T-helper 1 cell (primary cell): ENCODE results near the gene FBXO41.
"Not testable (repeated sequence)": the region's sequence is repeated elsewhere in the genome, so short reads cannot be mapped to it uniquely, and the experiment has no call there.

Source experiments
- DNase-seq, 5 donors: peaks; one replicate each; pipeline ENCODE4 v3.0.0-alpha.2; 2012 to 2020

The FBXO41 gene

GRCh38 chr2:73262691-73263429, 21.4 kb downstream of the FBXO41 start:
- not testable (repeated sequence) for DNase-seq

DNA sequence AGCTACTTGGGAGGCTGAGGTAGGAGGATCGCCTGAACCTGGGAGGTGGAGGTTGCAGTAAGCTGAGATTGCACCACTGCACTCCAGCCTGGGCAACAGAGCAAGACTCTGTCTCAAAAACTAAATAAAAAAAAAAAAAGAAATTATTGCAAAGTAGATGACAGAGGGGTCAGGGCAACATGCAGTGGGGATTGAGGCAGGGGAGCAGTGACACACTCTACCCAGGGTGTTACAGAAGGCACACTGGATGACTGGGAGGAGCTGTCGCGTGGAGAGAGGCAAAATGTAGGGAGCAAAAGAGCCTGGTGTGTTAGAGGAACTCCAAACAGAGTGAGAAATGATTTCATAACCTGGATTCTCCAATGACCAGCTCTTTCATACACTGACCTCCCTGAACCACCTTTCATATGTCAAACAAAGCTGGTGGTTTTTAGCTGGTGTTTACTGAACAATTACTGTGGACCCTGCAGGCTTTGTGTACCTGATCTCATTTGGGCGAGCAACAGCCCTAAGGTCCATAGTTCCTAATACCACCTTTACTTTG, 22.1 kb downstream of the FBXO41 start:
- DNase-seq = no peak

- no peak for DNase-seq
Observed at GRCh38 chr2:73260338-73260984, 23.8 kb downstream of the FBXO41 start.

DNA sequence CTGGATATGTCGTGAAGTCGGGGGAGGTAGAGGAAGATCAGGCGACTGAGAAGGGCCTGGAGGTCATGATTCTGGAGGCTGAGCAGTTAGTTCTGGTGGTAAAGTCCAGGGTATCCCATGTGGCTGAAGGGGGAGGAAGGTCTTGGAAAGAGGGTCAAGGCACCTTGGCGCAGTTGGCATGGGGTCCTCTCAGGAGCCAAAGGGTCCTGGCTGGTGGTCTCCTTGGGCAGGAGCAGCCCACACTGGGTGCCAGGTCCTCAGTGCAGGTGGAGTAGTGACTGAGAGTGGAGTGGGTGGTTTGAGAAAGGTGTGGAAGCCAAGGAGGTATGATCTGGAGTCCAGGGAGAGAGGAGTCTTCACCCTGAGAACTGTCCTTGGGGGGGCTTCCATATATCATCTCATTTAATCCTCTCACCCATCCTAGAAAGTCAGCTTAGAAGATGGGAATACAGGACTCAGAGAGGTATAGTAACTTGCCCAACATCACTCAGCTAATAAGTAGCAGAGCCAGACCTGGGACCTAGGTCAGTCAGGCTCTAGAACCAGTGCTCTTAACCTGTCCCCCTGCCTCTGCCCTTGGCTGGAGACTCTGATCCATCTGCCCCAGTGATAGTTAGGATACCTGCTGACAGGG, 24.5 kb downstream of the FBXO41 start:
- no peak for DNase-seq

GRCh38 chr2:73259276-73259675, 25.0 kb downstream of the FBXO41 start:
- no peak for DNase-seq

GRCh38 chr2:73258913-73259215, 25.4 kb downstream of the FBXO41 start:
- no peak for DNase-seq

DNA sequence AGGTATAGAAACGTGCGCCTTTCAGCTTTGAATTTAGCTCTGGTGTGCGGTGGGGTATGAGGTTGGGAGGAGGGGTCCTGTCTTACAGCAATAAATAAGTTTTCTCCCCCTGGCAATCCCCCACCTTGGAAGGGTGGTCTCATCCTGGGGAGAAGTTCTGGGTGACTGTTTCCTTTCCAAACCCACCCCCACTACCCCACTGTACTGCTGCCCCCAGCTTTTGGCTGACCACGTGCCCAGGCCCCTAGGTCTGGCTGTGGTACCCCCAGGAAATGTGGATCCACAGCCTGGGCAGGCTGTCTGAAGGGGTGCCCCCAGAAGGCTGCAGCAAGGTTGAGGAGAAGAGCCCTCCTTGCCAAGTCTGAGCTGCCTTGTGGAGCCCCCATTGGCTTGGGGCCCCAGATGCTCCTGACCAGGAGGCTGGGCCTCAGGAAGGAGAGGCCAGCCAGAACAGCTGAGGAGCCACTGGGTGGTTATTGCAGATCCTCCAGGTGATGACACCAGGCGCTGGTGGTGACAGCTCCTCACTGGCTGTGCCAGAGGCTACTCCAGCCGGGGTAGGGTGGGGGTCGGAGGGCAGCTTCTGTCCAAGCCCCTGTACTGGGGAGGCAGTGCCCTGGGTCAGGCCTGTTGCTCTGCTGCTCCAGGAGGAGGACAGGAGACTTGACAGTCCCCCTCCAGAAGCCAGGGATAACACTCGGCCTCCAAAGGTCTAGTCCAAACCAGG, 25.9 kb downstream of the FBXO41 start:
- no peak for DNase-seq

DNA sequence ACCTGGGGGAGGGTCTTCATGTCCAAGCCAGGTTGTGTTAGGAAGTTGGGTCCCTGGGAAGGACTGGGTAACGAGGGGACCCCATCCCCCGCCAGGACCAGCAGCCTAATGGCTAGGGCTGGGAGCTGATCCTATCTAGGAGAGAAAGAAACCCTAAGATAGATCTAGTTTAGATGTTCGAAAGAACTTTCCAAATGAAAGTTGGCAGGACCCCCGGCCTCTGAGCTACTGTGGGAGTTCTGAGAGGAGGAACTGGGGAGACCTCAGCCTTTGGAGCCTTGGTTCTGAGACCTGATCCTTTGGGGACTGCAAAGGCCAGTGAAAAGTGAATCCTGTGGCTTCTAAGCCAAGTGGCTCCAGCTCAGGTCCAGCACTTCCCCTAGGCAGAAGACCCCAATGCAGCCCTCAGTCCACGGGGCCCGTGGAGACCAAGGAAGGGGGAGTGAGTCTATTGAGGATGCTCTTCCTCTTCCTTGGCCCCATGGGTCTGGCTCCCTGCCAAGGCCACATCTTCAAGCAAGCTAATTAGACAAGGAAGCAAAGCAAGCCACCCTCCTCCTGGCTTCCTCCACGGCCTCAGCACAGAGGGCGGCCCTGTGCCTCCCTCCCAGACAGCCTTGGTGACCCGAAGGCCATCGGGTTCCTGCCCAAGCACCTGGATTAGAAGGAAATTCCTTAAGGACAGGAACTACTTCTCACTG, 26.7 kb downstream of the FBXO41 start:
- no peak for DNase-seq

- no peak for DNase-seq
Observed at GRCh38 chr2:73257021-73257420, 27.3 kb downstream of the FBXO41 start.

DNA sequence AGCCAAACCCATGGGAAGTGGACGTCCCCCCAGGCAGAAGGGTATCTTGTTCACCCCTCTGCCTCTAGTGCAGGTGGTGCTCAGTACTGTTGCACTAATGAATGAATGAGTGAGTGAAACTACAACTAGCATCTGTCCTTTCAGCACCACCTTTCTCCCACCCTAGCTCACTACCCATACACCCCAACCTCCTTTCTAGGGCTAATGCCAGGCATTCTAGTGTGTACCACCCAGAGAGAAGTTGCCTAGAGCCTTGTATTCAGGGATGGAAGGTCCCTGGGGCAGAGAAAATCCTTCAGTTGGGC, 27.7 kb downstream of the FBXO41 start:
- no peak for DNase-seq

DNA sequence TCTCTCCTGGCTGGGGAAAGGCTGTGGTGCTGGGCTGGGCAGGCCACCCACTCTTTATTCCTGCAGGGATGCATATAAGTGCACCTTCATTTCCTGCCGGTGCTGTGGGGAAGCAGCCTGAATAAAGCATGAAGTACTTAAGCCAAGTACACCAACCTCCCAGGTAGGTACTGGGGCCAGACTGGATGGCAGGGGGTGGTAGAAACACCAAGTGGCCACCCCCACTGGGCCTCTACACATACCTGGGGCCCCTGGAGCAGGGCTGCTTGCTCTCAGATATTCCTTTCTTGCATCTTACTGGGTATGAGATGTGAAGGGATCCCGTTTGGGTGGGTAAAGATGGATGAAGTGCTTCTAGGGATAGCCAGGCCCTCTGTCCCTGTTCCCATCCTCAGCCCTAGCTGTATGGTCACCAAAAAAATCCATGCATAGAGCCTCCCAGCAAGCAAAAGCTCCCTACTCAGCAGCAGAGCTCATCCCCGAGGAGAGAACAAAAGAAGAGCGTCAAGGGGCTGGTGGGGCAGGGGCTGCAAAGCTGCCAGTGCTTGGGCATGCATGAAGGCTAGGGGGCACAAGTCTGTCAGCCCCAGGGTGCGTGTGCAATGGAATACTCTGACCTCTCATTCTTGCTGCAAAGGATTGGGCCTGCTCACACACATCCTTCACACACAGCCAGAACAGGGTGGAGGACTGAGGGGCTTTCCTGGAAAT, 28.2 kb downstream of the FBXO41 start:
- no peak for DNase-seq

- no peak for DNase-seq
Observed at GRCh38 chr2:73255007-73255644, 29.2 kb downstream of the FBXO41 start.

DNA sequence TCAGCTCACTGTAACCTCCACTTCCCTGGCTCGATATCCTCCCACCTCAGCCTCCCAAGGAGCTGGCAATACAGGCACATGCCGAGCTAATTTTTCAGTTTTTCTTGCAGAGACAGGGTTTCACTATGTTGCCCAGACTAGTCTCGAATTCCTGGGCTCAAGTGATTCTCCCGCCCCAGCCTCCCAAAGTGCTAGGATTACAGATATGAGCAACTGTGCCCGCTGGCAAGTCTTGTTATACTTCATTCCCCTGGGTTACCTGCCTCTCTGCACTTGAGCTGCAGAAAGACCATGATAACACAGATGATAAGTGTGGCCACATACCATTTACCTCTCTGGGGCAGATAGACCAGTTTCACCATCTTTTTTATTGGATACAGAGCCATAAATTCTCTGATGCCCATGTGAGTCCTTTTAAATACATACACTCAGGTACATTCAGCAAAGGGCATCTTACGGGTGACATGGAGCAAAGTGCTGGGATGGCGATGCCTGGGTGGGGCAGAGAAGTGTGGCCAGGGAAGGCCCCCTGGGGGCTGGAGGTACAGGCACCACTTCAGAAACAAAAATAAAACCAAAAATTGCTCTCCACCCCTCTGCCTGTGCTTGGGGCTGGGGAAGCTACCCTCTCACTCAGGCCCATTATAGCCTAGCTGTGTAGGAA, 29.8 kb downstream of the FBXO41 start:
- no peak for DNase-seq

DNA sequence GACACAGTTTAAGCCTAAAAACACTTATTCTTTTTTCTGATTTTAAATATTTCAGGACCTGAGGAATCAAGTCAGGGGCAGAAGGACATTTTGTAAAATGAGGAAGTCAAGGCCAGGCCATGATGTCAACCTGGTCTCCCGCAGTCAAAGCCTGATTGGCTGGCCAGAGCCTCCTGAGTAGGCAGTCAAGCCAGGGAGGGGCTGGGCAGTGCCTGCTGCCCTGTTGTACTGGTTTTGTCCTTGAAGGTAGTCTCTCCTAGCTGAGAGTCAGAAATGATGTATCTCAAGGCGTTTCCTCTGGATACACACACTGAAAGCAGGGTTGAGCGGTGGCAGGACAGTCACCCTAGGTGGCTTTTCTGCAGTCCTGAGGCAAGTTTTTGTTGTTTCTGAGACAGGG, 30.4 kb downstream of the FBXO41 start:
- no peak for DNase-seq

- DNase-seq = no peak
Observed at GRCh38 chr2:73253400-73253799, 30.9 kb downstream of the FBXO41 start.

DNA sequence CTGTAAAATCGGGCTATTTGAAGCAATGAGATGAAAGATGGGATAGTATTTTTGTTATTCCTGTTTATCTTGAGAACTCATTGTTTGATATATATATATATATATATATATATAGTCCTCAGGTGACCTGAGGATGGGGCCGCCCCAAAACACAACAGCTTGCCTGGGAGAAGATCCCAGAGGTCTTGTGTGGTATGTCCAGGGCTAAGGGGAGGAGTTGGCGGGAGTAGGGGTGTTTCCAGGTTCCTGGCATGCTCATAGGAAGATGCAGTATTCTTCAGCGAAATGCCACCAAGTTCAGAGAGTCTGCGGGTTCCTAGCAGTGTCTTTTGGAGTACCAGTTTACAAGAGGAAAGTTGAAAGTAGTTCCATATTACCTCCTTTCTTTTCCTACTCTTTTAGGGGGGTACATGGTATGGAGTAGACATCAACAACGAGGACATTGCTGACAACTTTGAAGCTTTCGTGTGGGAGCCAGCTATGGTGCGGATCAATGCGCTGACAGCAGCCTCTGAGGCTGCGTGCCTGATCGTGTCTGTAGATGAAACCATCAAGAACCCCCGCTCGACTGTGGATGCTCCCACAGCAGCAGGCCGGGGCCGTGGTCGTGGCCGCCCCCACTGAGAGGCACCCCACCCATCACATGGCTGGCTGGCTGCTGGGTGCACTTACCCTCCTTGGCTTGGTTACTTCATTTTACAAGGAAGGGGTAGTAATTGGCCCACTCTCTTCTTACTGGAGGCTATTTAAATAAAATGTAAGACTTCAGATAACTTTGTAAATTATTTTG, 31.8 kb downstream of the FBXO41 start:
- no peak for DNase-seq

GRCh38 chr2:73250872-73251846, 33.1 kb downstream of the FBXO41 start:
- no peak for DNase-seq

DNA sequence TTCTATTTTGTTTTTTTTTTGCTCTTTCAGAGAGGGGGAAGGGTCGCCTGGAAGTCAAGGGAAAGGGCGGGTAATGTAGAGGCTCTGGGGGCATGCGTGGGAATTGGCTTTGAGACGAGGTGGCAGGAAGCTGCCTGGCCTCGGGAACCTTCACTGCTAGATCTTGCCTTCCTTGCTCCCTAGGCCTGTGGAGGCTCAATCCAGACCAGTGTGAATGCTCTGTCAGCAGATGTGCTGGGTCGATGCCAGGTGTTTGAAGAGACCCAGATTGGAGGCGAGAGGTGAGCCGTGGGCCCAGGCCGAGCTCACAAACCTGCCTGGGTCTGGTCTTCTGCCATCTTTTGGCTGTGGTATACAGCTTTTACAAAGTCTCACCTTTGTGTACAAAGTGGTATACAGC, 34.6 kb downstream of the FBXO41 start:
- DNase-seq = no peak

DNA sequence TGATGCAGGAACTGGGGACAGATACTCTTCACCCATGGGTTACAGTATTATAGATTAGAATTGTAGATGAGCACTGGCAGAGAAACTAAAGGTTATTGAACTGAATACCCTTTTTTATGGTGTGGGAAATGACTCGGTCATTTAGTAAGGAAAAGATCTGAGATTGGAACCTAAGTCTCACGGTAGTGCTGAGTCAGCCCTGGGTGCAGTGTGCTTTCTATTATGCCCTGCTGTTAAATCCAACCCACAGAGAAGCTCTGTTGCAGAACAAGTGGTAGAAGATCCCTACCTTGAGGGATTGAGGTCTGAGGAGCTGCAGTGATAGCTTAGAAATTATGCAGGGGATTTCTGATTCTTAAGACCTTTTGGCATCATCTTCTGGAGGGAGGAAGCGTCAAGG, 37.4 kb downstream of the FBXO41 start:
- no peak for DNase-seq
